SK-N-SH treated with all-trans-retinoic acid at 6 μM for 48 hours (cell line): ENCODE data around the gene MORF4L1.
"Not testable (repeated sequence)": the region's sequence is repeated elsewhere in the genome, so short reads cannot be mapped to it uniquely, and the experiment has no call there.

Source experiments
- ARNTL ChIP-seq: fragments of 450-650 bp; formaldehyde crosslinking; IDR thresholded peaks from 2 replicates; pipeline ENCODE4 v1.5.0; 2020; ENCODE audit warnings: low read depth, mild to moderate bottlenecking, moderate library complexity, borderline replicate concordance
- ISL1 ChIP-seq: fragments of 250-450 bp; sonication (Bioruptor Pico); IDR thresholded peaks from 2 replicates; pipeline ENCODE4 v2.1.2; 2022; ENCODE audit warnings: mild to moderate bottlenecking, moderate library complexity
- OSR1 ChIP-seq: fragments of 250-450 bp; sonication (Bioruptor Pico); IDR thresholded peaks from 2 replicates; pipeline ENCODE4 v1.8.0; 2022; ENCODE audit warnings: moderate library complexity, mild to moderate bottlenecking, inconsistent platforms
- PPARA ChIP-seq: fragments of 250-450 bp; sonication (Bioruptor Pico); IDR thresholded peaks from 2 replicates; pipeline ENCODE4 v1.5.0; 2020; ENCODE audit warnings: mild to moderate bottlenecking, borderline replicate concordance
- RARB ChIP-seq: fragments of 250-450 bp; sonication (Bioruptor Pico); IDR thresholded peaks from 2 replicates; pipeline ENCODE4 v1.8.0; 2021; ENCODE audit warnings: mild to moderate bottlenecking, moderate library complexity
- SNAI2 ChIP-seq: fragments of 250-450 bp; sonication (Bioruptor Pico); IDR thresholded peaks from 2 replicates; pipeline ENCODE4 v1.5.0; 2020; ENCODE audit warnings: mild to moderate bottlenecking, moderate library complexity
- TOX ChIP-seq: fragments of 250-450 bp; sonication (Bioruptor Pico); IDR thresholded peaks from 2 replicates; pipeline ENCODE4 v1.8.0; 2021; ENCODE audit warnings: mild to moderate bottlenecking, moderate library complexity, borderline replicate concordance
- ZFP3 ChIP-seq: fragments of 250-450 bp; sonication (Bioruptor Pico); IDR thresholded peaks from 2 replicates; pipeline ENCODE4 v1.5.0; 2020; ENCODE audit warnings: mild to moderate bottlenecking, moderate library complexity
- ZFP30 ChIP-seq: fragments of 450-650 bp; formaldehyde crosslinking; IDR thresholded peaks from 2 replicates; pipeline ENCODE4 v1.5.0; 2022; ENCODE audit warnings: mild to moderate bottlenecking, moderate library complexity
- ZNF565 ChIP-seq: fragments of 450-650 bp; formaldehyde crosslinking; conservative IDR thresholded peaks from 2 replicates; pipeline ENCODE4 v1.5.0; 2020; ENCODE audit warnings: low read depth, mild to moderate bottlenecking, moderate library complexity
- ZNF8 ChIP-seq: fragments of 450-650 bp; formaldehyde crosslinking; IDR thresholded peaks from 2 replicates; pipeline ENCODE4 v1.5.0; 2020; ENCODE audit warnings: mild to moderate bottlenecking, moderate library complexity
- TF ChIP-seq, protein P1 (sequence below): fragments of 250-450 bp; sonication (Bioruptor Pico); IDR thresholded peaks from 2 replicates; pipeline ENCODE4 v1.8.0; 2021; ENCODE audit warnings: low read depth, mild to moderate bottlenecking, moderate library complexity, borderline replicate concordance
- TF ChIP-seq, protein P2 (sequence below): fragments of 250-450 bp; sonication (Bioruptor Pico); IDR thresholded peaks from 2 replicates; pipeline ENCODE4 v1.8.0; 2020; ENCODE audit warnings: mild to moderate bottlenecking, moderate library complexity, borderline replicate concordance

DNA sequence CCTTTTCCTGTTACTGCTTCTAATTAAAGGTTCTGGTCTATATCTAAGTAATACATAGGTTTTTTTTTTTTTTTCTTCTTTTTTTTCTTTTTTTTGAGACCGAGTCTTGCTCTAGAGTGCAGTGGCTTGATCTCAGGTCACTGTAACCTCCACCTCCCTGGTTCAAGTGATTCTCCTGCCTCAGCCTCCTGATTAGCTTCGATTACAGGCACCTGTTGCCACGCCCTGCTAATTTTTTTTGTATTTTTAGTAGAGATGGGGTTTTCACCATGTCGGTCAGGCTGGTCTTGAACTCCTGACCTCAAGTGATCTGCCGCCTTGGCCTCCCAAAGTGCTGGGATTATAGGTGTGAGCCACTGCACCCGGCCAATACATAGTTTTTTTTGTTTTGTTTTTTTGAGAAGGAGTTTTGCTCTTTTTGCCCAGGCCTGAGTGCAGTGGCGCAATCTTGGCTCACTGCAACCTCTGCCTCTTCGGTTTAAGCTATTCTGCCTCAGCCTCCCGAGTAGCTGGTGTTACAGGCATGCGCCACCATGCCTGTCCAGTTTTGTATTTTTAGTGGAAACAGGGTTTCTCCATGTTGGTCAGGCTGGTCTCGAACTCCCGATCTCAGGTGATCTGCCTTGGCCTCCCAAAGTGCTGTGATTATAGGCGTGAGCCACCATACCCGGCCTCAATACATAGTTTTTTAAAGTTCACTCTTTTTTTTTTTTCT lies 28.3 kb downstream of the MORF4L1 start:
- TF ChIP-seq OSR1 (CRISPR knock-in tag); PPARA (CRISPR knock-in tag); ZFP30; ZNF8; ARNTL (CRISPR knock-in tag); ZNF565 (CRISPR knock-in tag); ISL1 (CRISPR knock-in tag); SNAI2; RARB (CRISPR knock-in tag); ZFP3; TOX (CRISPR knock-in tag): not testable (repeated sequence)
- TF ChIP-seq, protein P1, sequence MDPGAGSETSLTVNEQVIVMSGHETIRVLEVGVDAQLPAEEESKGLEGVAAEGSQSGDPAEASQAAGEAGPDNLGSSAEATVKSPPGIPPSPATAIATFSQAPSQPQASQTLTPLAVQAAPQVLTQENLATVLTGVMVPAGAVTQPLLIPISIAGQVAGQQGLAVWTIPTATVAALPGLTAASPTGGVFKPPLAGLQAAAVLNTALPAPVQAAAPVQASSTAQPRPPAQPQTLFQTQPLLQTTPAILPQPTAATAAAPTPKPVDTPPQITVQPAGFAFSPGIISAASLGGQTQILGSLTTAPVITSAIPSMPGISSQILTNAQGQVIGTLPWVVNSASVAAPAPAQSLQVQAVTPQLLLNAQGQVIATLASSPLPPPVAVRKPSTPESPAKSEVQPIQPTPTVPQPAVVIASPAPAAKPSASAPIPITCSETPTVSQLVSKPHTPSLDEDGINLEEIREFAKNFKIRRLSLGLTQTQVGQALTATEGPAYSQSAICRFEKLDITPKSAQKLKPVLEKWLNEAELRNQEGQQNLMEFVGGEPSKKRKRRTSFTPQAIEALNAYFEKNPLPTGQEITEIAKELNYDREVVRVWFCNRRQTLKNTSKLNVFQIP = not testable (repeated sequence)
- TF ChIP-seq, protein P2, sequence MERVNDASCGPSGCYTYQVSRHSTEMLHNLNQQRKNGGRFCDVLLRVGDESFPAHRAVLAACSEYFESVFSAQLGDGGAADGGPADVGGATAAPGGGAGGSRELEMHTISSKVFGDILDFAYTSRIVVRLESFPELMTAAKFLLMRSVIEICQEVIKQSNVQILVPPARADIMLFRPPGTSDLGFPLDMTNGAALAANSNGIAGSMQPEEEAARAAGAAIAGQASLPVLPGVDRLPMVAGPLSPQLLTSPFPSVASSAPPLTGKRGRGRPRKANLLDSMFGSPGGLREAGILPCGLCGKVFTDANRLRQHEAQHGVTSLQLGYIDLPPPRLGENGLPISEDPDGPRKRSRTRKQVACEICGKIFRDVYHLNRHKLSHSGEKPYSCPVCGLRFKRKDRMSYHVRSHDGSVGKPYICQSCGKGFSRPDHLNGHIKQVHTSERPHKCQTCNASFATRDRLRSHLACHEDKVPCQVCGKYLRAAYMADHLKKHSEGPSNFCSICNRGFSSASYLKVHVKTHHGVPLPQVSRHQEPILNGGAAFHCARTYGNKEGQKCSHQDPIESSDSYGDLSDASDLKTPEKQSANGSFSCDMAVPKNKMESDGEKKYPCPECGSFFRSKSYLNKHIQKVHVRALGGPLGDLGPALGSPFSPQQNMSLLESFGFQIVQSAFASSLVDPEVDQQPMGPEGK (CRISPR knock-in tag) = not testable (repeated sequence)
